ENCODE results near the gene DRAM2. TPM values are rescaled to one million over a fixed set of nuclear protein-coding genes. Genes with fewer than 3 reads are reported as not detected.

The DRAM2 gene
- total and polyA plus RNA-seq, 9 of the 15 experiments (the other 6 are each of a cell fraction or from before 2014, with no cell fraction given): 29.0 to 161 (median 53.5) TPM

- no peak for TF ChIP-seq ATF1 (CRISPR knock-in tag; IDR thresholded peaks at IDR 0.05)
- TF ChIP-seq ATF1 (tag; IDR thresholded peaks at IDR 0.05): no peak
- TF ChIP-seq DMBX1 (CRISPR knock-in tag; IDR thresholded peaks at IDR 0.05; ENCODE audit: borderline replicate concordance): 0 out of 2 replicates have a peak, but pooled peaks have one; percentile 53
- no peak for TF ChIP-seq ZNF354B (CRISPR knock-in tag; IDR thresholded peaks at IDR 0.05)
- no peak for TF ChIP-seq ZNF311 (CRISPR knock-in tag; IDR thresholded peaks at IDR 0.05)
- TF ChIP-seq THRAP3 (IDR thresholded peaks at IDR 0.05; ENCODE audit: borderline replicate concordance): no peak
- TF ChIP-seq ZNF57 (CRISPR knock-in tag; IDR thresholded peaks at IDR 0.05): no peak
- no peak for TF ChIP-seq SIN3B (IDR thresholded peaks at IDR 0.05; ENCODE audit: low read depth)
- TF ChIP-seq RCOR1 (IDR thresholded peaks at IDR 0.05; ENCODE audit: borderline replicate concordance in 1 of 2, low read depth in 2 of 2, low read length in 2 of 2): peak in 1 of 2 experiments; percentile 53; a peak in 2 of 4 replicates
- no peak for TF ChIP-seq IRF9 (tag; IDR thresholded peaks at IDR 0.05)
- TF ChIP-seq HBP1 (CRISPR knock-in tag; IDR thresholded peaks at IDR 0.05): no peak
These were observed 37.8 kb downstream of the DRAM2 start (continued) for GRCh38 chr1:111101854-111102642.

Measured in K562 (cell line).